H1 (cell line): ENCODE data around the gene PLXNA4. TPM values are rescaled to one million over a fixed set of nuclear protein-coding genes. Genes with fewer than 3 reads are reported as not detected.

ENCODE experiments used
- CTCF ChIA-PET: fragments of 300-600 bp; sonication (Branson Sonifier 250); formaldehyde crosslinking; loops from one replicate; lab custom pipeline; 2021; ENCODE audit not compliant: partially characterized antibody; lab: Charles Lee
- POLR2A ChIA-PET: fragments of 300-600 bp; sonication (Branson Sonifier 250); formaldehyde crosslinking; loops from one replicate; lab custom pipeline; 2021; ENCODE audit warnings: inconsistent platforms; ENCODE audit not compliant: partially characterized antibody; lab: Charles Lee
- DNase-seq, 2 experiments: peaks; one replicate each; pipeline versions ENCODE4 v3.0.0 to v3.0.0-alpha.2; 2010 to 2022; ENCODE audit warnings: low spot score in 2 of 2, low read depth in 1 of 2, mixed read lengths in 1 of 2
- FAIRE-seq: peaks from 2 replicates; lab custom pipeline; 2011; peaks lifted over from hg19 to GRCh38; lab: Jason Lieb, UNC
- H2AFZ ChIP-seq: 2 replicates; pipeline ENCODE4 v1.8.1; 2012; ENCODE audit warnings: low read length, inconsistent platforms
- H2AK5ac ChIP-seq: 2 replicates; pipeline ENCODE4 v1.6.1; 2013; ENCODE audit warnings: low read depth, low read length
- H2BK120ac ChIP-seq: replicated peaks from 2 replicates; pipeline ENCODE3; 2013; ENCODE audit warnings: low read depth, low read length, inconsistent platforms
- H2BK12ac ChIP-seq: 2 replicates; pipeline ENCODE4 v1.6.1; 2013; ENCODE audit warnings: low read depth, low read length
- H2BK15ac ChIP-seq: 2 replicates; pipeline ENCODE4 v1.6.1; 2013; ENCODE audit warnings: low read length
- H2BK20ac ChIP-seq: 2 replicates; pipeline ENCODE4 v1.6.1; 2013; ENCODE audit warnings: low read length
- H2BK5ac ChIP-seq: 2 replicates; pipeline ENCODE4 v1.6.1; 2013; ENCODE audit warnings: low read depth, low read length
- H3K14ac ChIP-seq: 2 replicates; pipeline ENCODE4 v1.6.1; 2013; ENCODE audit warnings: inconsistent platforms; ENCODE audit not compliant: insufficient read length
- H3K18ac ChIP-seq: 2 replicates; pipeline ENCODE4 v1.6.1; 2013; ENCODE audit warnings: low read length; ENCODE audit errors: extremely low read depth
- H3K23ac ChIP-seq: 2 replicates; pipeline ENCODE4 v1.6.1; 2013; ENCODE audit warnings: inconsistent platforms; ENCODE audit not compliant: insufficient read length
- H3K23me2 ChIP-seq: 2 replicates; pipeline ENCODE4 v1.6.1; 2013; ENCODE audit warnings: low read depth, low read length
- H3K27ac ChIP-seq: 2 replicates; pipeline ENCODE4 v1.6.1; 2011; ENCODE audit warnings: low read depth, low read length, inconsistent platforms
- H3K27me3 ChIP-seq, 4 experiments: replicated peaks in 1 of 4; 1 replicate in 1 of 4; 2 replicates in 3 of 4; pipeline versions ENCODE4 v1.6.1 to v1.8.1; 2011 to 2013; ENCODE audit warnings: low read length in 3 of 4, mild to moderate bottlenecking in 3 of 4, inconsistent platforms in 2 of 4, mixed read lengths in 2 of 4, moderate library complexity in 1 of 4; ENCODE audit not compliant: control insufficient read depth in 3 of 4, insufficient read depth in 3 of 4; ENCODE audit errors: extremely low read depth in 1 of 4
- H3K36me3 ChIP-seq, 4 experiments: 2 replicates each; pipeline versions ENCODE4 v1.6.1 to v1.8.1; 2011 to 2013; ENCODE audit warnings: mild to moderate bottlenecking in 4 of 4, low read length in 3 of 4, moderate library complexity in 2 of 4, control low read depth in 1 of 4, inconsistent platforms in 1 of 4; ENCODE audit not compliant: insufficient read depth in 4 of 4, control insufficient read depth in 2 of 4
- H3K4ac ChIP-seq: replicated peaks from 2 replicates; pipeline ENCODE3; 2013; ENCODE audit warnings: low read length, low read depth, mixed read lengths, inconsistent platforms; ENCODE audit not compliant: insufficient read length
- H3K4me1 ChIP-seq, 4 experiments: replicated peaks in 1 of 4; 1 replicate in 1 of 4; 2 replicates in 3 of 4; pipeline versions ENCODE4 v1.6.1 to v1.8.1; 2011 to 2013; ENCODE audit warnings: low read length in 3 of 4, inconsistent platforms in 2 of 4, mixed read lengths in 1 of 4; ENCODE audit not compliant: insufficient read depth in 4 of 4, control insufficient read depth in 3 of 4
- H3K4me2 ChIP-seq, 2 experiments: 2 replicates each; pipeline versions ENCODE4 v1.6.1 to v1.8.1; 2011 to 2013; ENCODE audit warnings: low read depth in 2 of 2, low read length in 2 of 2, control low read depth in 1 of 2, inconsistent platforms in 1 of 2, mild to moderate bottlenecking in 1 of 2; ENCODE audit not compliant: insufficient read depth in 1 of 2
- H3K4me3 ChIP-seq, 4 experiments: fragments of 200-600, 300-600 bp in 1 of 4; sonication (generic), shearing (Covaris generic), sonication (Bioruptor Twin) in 1 of 4; 2 replicates each; pipeline versions ENCODE4 v1.5.1 to v1.8.1; 2011 to 2016; ENCODE audit warnings: low read length in 4 of 4, low read depth in 3 of 4, control low read depth in 2 of 4, inconsistent platforms in 2 of 4, mild to moderate bottlenecking in 2 of 4, mixed read lengths in 1 of 4, moderate library complexity in 1 of 4; ENCODE audit not compliant: insufficient read depth in 2 of 4; ENCODE audit errors: extremely low read depth in 1 of 4
- H3K56ac ChIP-seq: replicated peaks from 2 replicates; pipeline ENCODE3; 2013; ENCODE audit warnings: low read depth, mild to moderate bottlenecking, mixed read lengths, low read length, inconsistent platforms; ENCODE audit not compliant: insufficient read length
- H3K79me1 ChIP-seq: 2 replicates; pipeline ENCODE4 v1.6.1; 2013; ENCODE audit warnings: low read depth, low read length, control low read depth
- H3K79me2 ChIP-seq, 2 experiments: 2 replicates each; pipeline versions ENCODE4 v1.6.1 to v1.8.1; 2012 to 2013; ENCODE audit warnings: low read length in 2 of 2, mild to moderate bottlenecking in 2 of 2, inconsistent platforms in 1 of 2; ENCODE audit not compliant: insufficient read depth in 2 of 2, control insufficient read depth in 1 of 2
- H3K9ac ChIP-seq, 4 experiments: replicated peaks in 1 of 4; 1 replicate in 1 of 4; 2 replicates in 3 of 4; pipeline versions ENCODE4 v1.6.1 to v1.8.1; 2011 to 2013; ENCODE audit warnings: low read depth in 3 of 4, low read length in 3 of 4, control low read depth in 2 of 4, mild to moderate bottlenecking in 2 of 4, moderate library complexity in 2 of 4, inconsistent platforms in 1 of 4; ENCODE audit errors: extremely low read depth in 1 of 4
- H3K9me3 ChIP-seq, 2 experiments: 2 replicates each; pipeline versions ENCODE4 v1.6.1 to v1.8.1; 2012 to 2013; ENCODE audit warnings: mild to moderate bottlenecking in 2 of 2, moderate library complexity in 2 of 2, control low read depth in 1 of 2, inconsistent platforms in 1 of 2, low read depth in 1 of 2, low read length in 1 of 2, mixed read lengths in 1 of 2; ENCODE audit not compliant: insufficient read depth in 2 of 2
- H4K20me1 ChIP-seq, 2 experiments: replicated peaks in 1 of 2; 2 replicates each; pipeline versions ENCODE3 to v1.8.1; 2011 to 2013; ENCODE audit warnings: inconsistent platforms in 2 of 2, low read length in 2 of 2, mild to moderate bottlenecking in 1 of 2; ENCODE audit not compliant: insufficient read depth in 2 of 2, control insufficient read depth in 1 of 2
- H4K5ac ChIP-seq: 2 replicates; pipeline ENCODE4 v1.6.1; 2013; ENCODE audit warnings: low read length, low read depth, mixed read lengths, inconsistent platforms; ENCODE audit not compliant: insufficient read length
- H4K8ac ChIP-seq: 2 replicates; pipeline ENCODE4 v1.8.0; 2013; ENCODE audit warnings: mild to moderate bottlenecking, moderate library complexity, low read length, inconsistent platforms; ENCODE audit not compliant: insufficient read depth; ENCODE audit errors: extremely low read depth
- H4K91ac ChIP-seq: replicated peaks from 2 replicates; pipeline ENCODE3; 2013; ENCODE audit warnings: low read length, mixed read lengths, inconsistent platforms; ENCODE audit not compliant: insufficient read length
- HDAC2 ChIP-seq, 2 experiments: fragments of 300-600 bp in 1 of 2; sonication (generic) in 1 of 2; IDR thresholded peaks; 2 replicates each; pipeline ENCODE4 v1.6.1; 2011 to 2012; ENCODE audit warnings: low read depth in 2 of 2, low read length in 2 of 2, mild to moderate bottlenecking in 2 of 2, moderate library complexity in 2 of 2, borderline replicate concordance in 1 of 2, inconsistent platforms in 1 of 2
- RFX5 ChIP-seq: IDR thresholded peaks from 2 replicates; pipeline ENCODE4 v1.6.1; 2011; ENCODE audit warnings: low read depth, low read length, improper control_type of control experiment, borderline replicate concordance
- SAP30 ChIP-seq: fragments of 300-600 bp; sonication (generic); IDR thresholded peaks from 2 replicates; pipeline ENCODE4 v1.7.1; 2012; ENCODE audit warnings: low read length, moderate library complexity, mild to moderate bottlenecking, inconsistent platforms; ENCODE audit not compliant: insufficient read depth, insufficient replicate concordance
- WGBS, 2 experiments: shearing (Covaris generic) in 1 of 2; methylation state at CpG; one replicate each; pipeline versions ENCODE4 v1.1.6 to v1.1.7; 2013 to 2015; ENCODE audit warnings: low lambda C conversion rate in 2 of 2, mixed read lengths in 2 of 2, inconsistent platforms in 1 of 2, low coverage in 1 of 2, missing lambda C conversion rate in 1 of 2; ENCODE audit not compliant: insufficient replicate concordance in 2 of 2, insufficient coverage in 1 of 2, insufficient read length in 1 of 2; ENCODE audit errors: extremely low coverage in 1 of 2, missing lambda C conversion rate in 1 of 2; 5-methylcytosine and 5-hydroxymethylcytosine counted together
- polyA plus RNA-seq, 7 experiments: library from polyadenylated mRNA; depleted of rRNA in 3 of 7; stranded (reverse) in 5 of 7; unstranded in 2 of 7; fragments of >200 nt in 5 of 7; fragments of 200-250 nt in 2 of 7; gene quantifications; 1 replicate in 5 of 7; 2 replicates in 1 of 7; 4 replicates in 1 of 7; pipeline versions ENCODE4 v1.2.1 to v1.2.3, GENCODE V29; 2011 to 2013; ENCODE audit warnings: missing spikeins in 2 of 7, mixed read lengths in 2 of 7
- total RNA-seq: library from RNA; stranded (reverse); fragmentation: NEBNext Ultra II Directional; extraction: Animal tissue kit (Norgen Biotek cat#: 25700); gene quantifications from 2 replicates; pipeline ENCODE4 v1.2.1, GENCODE V29; 2021

The PLXNA4 gene
- total and polyA plus RNA-seq, 2 of the 8 experiments (the other 6 are each of a cell fraction or from before 2014, with no cell fraction given): 0.76 to 0.79 TPM

- Histone ChIP-seq H2AK5ac (no peak overlapping the region), H3K9ac (no peak overlapping the region), H3K79me2 (no peaks in the 10 kb centered on the region), H3K14ac (no peak overlapping the region), H4K8ac (no peak overlapping the region), H3K79me1 (no peaks in the 10 kb centered on the region), H2BK15ac (no peak overlapping the region; the same call in 1 of the 2 replicates), H4K20me1 (no peaks in the 10 kb centered on the region), H3K4me2 (no peak overlapping the region), H4K5ac (no peak overlapping the region), H3K56ac (no peak overlapping the region), H2AFZ (no peak overlapping the region), H3K9me3 (no peaks in the 10 kb centered on the region), H2BK120ac (no peak overlapping the region), H3K27ac (no peak overlapping the region), H2BK5ac (no peak overlapping the region), H2BK20ac (no peak overlapping the region), H3K23me2 (no peaks in the 10 kb centered on the region), H3K4me3 (no peak overlapping the region), H3K4ac (no peak overlapping the region), H3K4me1 (peaks cover 4 to 8% (median 6%) of the 10 kb centered on the region in 4 experiments; a peak in 6 of 7 replicates), H3K18ac (no peak overlapping the region), H3K23ac (no peak overlapping the region), H2BK12ac (no peak overlapping the region), H3K27me3 (no peaks in the 10 kb centered on the region), H4K91ac (no peak overlapping the region), H3K36me3 (no peaks in the 10 kb centered on the region)
- TF ChIP-seq RFX5 (no peak), HDAC2 (IDR thresholded peaks at IDR 0.05; ENCODE audit: borderline replicate concordance in 1 of 2, low read depth in 2 of 2, low read length in 2 of 2) (no peak), SAP30 (no peak)
- CTCF ChIA-PET: interaction anchor here (0.6 to 1.1 kb wide), 5 partner anchors 70 to 405 kb away, joined by 3 to 5 read pairs (median 3); no protein-coding TSS in a partner anchor
- WGBS, 2 experiments: 84% methylated on average over 2 of the region's 2 CpGs; no CpG with 5 or more reads in 1 of the 2 experiments
- POLR2A ChIA-PET: no interaction called here
- DNase-seq (no peak), FAIRE-seq (no peak)
Observed at GRCh38 chr7:132112106-132112505, 464.2 kb downstream of the PLXNA4 start.
